A549 treated with AZD2906 at 1 μM for 4 hours (cell line): ENCODE measurements around the gene IFI44. TPM values are rescaled to one million over a fixed set of nuclear protein-coding genes. Genes with fewer than 3 reads are reported as not detected.

Experiments used
- total RNA-seq: library from RNA; stranded (reverse); fragments of 200-300 nt; extraction: Qiagen RNA extraction; gene quantifications from 5 replicates; pipeline ENCODE4 v1.2.3, GENCODE V29; 2022

The IFI44 gene, protein sequence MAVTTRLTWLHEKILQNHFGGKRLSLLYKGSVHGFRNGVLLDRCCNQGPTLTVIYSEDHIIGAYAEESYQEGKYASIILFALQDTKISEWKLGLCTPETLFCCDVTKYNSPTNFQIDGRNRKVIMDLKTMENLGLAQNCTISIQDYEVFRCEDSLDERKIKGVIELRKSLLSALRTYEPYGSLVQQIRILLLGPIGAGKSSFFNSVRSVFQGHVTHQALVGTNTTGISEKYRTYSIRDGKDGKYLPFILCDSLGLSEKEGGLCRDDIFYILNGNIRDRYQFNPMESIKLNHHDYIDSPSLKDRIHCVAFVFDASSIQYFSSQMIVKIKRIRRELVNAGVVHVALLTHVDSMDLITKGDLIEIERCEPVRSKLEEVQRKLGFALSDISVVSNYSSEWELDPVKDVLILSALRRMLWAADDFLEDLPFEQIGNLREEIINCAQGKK
- 0.32 to 0.83 TPM (median 0.49 TPM) in 5 replicates for total RNA-seq

DNA sequence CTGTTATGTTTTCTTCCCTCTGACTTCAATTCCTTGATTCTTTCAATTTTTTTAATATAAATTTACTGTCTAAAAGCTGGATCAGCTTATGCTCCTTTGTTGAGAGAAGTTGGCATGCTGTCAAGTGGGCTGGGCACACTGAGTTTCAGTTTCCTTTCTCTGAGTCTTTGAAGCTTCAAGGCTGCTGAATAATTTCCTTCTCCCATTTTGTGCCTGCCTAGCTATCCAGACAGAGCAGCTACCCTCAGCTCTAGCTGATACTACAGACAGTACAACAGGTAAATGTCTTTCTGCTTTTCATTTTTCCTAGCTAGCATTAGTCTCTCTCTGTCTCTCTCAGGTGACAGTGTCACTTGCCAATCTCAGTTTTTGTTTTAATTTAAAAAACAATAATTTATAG lies at the start of gene IFI44:
IFI44 (plus strand) TSS at position 204 of the 400 bp plus-strand sequence. CDS start 365 bp downstream, outside the sequence.

GRCh38 chr1:78619803-78620579 lies 29.6 kb upstream of the IFI44 start, which contains the start of gene IFI44L:
TSS of gene IFI44L (plus strand) at chr1:78620448. CDS start at chr1:78627916, 7,468 bp downstream.

Other genes with a start within 250 kb of the IFI44 start
- gene PTGFR, start 158.9 kb upstream of the IFI44 start, total RNA-seq, result not detected in 5 replicates
- gene IFI44L, start 29.4 kb upstream of the IFI44 start, total RNA-seq, result 0.01 to 0.28 TPM (median 0.10 TPM) in 3 of 5 replicates, not detected in the others